H1 (cell line): ENCODE data around the gene ITPR1. TPM values are rescaled to one million over a fixed set of nuclear protein-coding genes. Genes with fewer than 3 reads are reported as not detected.

ENCODE experiments used
- CTCF ChIA-PET: fragments of 300-600 bp; sonication (Branson Sonifier 250); formaldehyde crosslinking; loops from one replicate; lab custom pipeline; 2021; ENCODE audit not compliant: partially characterized antibody; lab: Charles Lee
- POLR2A ChIA-PET: fragments of 300-600 bp; sonication (Branson Sonifier 250); formaldehyde crosslinking; loops from one replicate; lab custom pipeline; 2021; ENCODE audit warnings: inconsistent platforms; ENCODE audit not compliant: partially characterized antibody; lab: Charles Lee
- DNase-seq, 2 experiments: peaks; one replicate each; pipeline versions ENCODE4 v3.0.0 to v3.0.0-alpha.2; 2010 to 2022; ENCODE audit warnings: low spot score in 2 of 2, low read depth in 1 of 2, mixed read lengths in 1 of 2
- FAIRE-seq: peaks from 2 replicates; lab custom pipeline; 2011; peaks lifted over from hg19 to GRCh38; lab: Jason Lieb, UNC
- H2AFZ ChIP-seq: 2 replicates; pipeline ENCODE4 v1.8.1; 2012; ENCODE audit warnings: low read length, inconsistent platforms
- H2AK5ac ChIP-seq: 2 replicates; pipeline ENCODE4 v1.6.1; 2013; ENCODE audit warnings: low read depth, low read length
- H2BK120ac ChIP-seq: replicated peaks from 2 replicates; pipeline ENCODE3; 2013; ENCODE audit warnings: low read depth, low read length, inconsistent platforms
- H2BK12ac ChIP-seq: 2 replicates; pipeline ENCODE4 v1.6.1; 2013; ENCODE audit warnings: low read depth, low read length
- H2BK15ac ChIP-seq: 2 replicates; pipeline ENCODE4 v1.6.1; 2013; ENCODE audit warnings: low read length
- H2BK20ac ChIP-seq: 2 replicates; pipeline ENCODE4 v1.6.1; 2013; ENCODE audit warnings: low read length
- H2BK5ac ChIP-seq: 2 replicates; pipeline ENCODE4 v1.6.1; 2013; ENCODE audit warnings: low read depth, low read length
- H3K14ac ChIP-seq: 2 replicates; pipeline ENCODE4 v1.6.1; 2013; ENCODE audit warnings: inconsistent platforms; ENCODE audit not compliant: insufficient read length
- H3K18ac ChIP-seq: 2 replicates; pipeline ENCODE4 v1.6.1; 2013; ENCODE audit warnings: low read length; ENCODE audit errors: extremely low read depth
- H3K23ac ChIP-seq: 2 replicates; pipeline ENCODE4 v1.6.1; 2013; ENCODE audit warnings: inconsistent platforms; ENCODE audit not compliant: insufficient read length
- H3K23me2 ChIP-seq: 2 replicates; pipeline ENCODE4 v1.6.1; 2013; ENCODE audit warnings: low read depth, low read length
- H3K27ac ChIP-seq: 2 replicates; pipeline ENCODE4 v1.6.1; 2011; ENCODE audit warnings: low read depth, low read length, inconsistent platforms
- H3K27me3 ChIP-seq, 4 experiments: replicated peaks in 1 of 4; 1 replicate in 1 of 4; 2 replicates in 3 of 4; pipeline versions ENCODE4 v1.6.1 to v1.8.1; 2011 to 2013; ENCODE audit warnings: low read length in 3 of 4, mild to moderate bottlenecking in 3 of 4, inconsistent platforms in 2 of 4, mixed read lengths in 2 of 4, moderate library complexity in 1 of 4; ENCODE audit not compliant: control insufficient read depth in 3 of 4, insufficient read depth in 3 of 4; ENCODE audit errors: extremely low read depth in 1 of 4
- H3K36me3 ChIP-seq, 4 experiments: 2 replicates each; pipeline versions ENCODE4 v1.6.1 to v1.8.1; 2011 to 2013; ENCODE audit warnings: mild to moderate bottlenecking in 4 of 4, low read length in 3 of 4, moderate library complexity in 2 of 4, control low read depth in 1 of 4, inconsistent platforms in 1 of 4; ENCODE audit not compliant: insufficient read depth in 4 of 4, control insufficient read depth in 2 of 4
- H3K4ac ChIP-seq: replicated peaks from 2 replicates; pipeline ENCODE3; 2013; ENCODE audit warnings: low read length, low read depth, mixed read lengths, inconsistent platforms; ENCODE audit not compliant: insufficient read length
- H3K4me1 ChIP-seq, 4 experiments: replicated peaks in 1 of 4; 1 replicate in 1 of 4; 2 replicates in 3 of 4; pipeline versions ENCODE4 v1.6.1 to v1.8.1; 2011 to 2013; ENCODE audit warnings: low read length in 3 of 4, inconsistent platforms in 2 of 4, mixed read lengths in 1 of 4; ENCODE audit not compliant: insufficient read depth in 4 of 4, control insufficient read depth in 3 of 4
- H3K4me2 ChIP-seq, 2 experiments: 2 replicates each; pipeline versions ENCODE4 v1.6.1 to v1.8.1; 2011 to 2013; ENCODE audit warnings: low read depth in 2 of 2, low read length in 2 of 2, control low read depth in 1 of 2, inconsistent platforms in 1 of 2, mild to moderate bottlenecking in 1 of 2; ENCODE audit not compliant: insufficient read depth in 1 of 2
- H3K4me3 ChIP-seq, 4 experiments: fragments of 200-600, 300-600 bp in 1 of 4; sonication (generic), shearing (Covaris generic), sonication (Bioruptor Twin) in 1 of 4; 2 replicates each; pipeline versions ENCODE4 v1.5.1 to v1.8.1; 2011 to 2016; ENCODE audit warnings: low read length in 4 of 4, low read depth in 3 of 4, control low read depth in 2 of 4, inconsistent platforms in 2 of 4, mild to moderate bottlenecking in 2 of 4, mixed read lengths in 1 of 4, moderate library complexity in 1 of 4; ENCODE audit not compliant: insufficient read depth in 2 of 4; ENCODE audit errors: extremely low read depth in 1 of 4
- H3K56ac ChIP-seq: replicated peaks from 2 replicates; pipeline ENCODE3; 2013; ENCODE audit warnings: low read depth, mild to moderate bottlenecking, mixed read lengths, low read length, inconsistent platforms; ENCODE audit not compliant: insufficient read length
- H3K79me1 ChIP-seq: 2 replicates; pipeline ENCODE4 v1.6.1; 2013; ENCODE audit warnings: low read depth, low read length, control low read depth
- H3K79me2 ChIP-seq, 2 experiments: 2 replicates each; pipeline versions ENCODE4 v1.6.1 to v1.8.1; 2012 to 2013; ENCODE audit warnings: low read length in 2 of 2, mild to moderate bottlenecking in 2 of 2, inconsistent platforms in 1 of 2; ENCODE audit not compliant: insufficient read depth in 2 of 2, control insufficient read depth in 1 of 2
- H3K9ac ChIP-seq, 4 experiments: replicated peaks in 1 of 4; 1 replicate in 1 of 4; 2 replicates in 3 of 4; pipeline versions ENCODE4 v1.6.1 to v1.8.1; 2011 to 2013; ENCODE audit warnings: low read depth in 3 of 4, low read length in 3 of 4, control low read depth in 2 of 4, mild to moderate bottlenecking in 2 of 4, moderate library complexity in 2 of 4, inconsistent platforms in 1 of 4; ENCODE audit errors: extremely low read depth in 1 of 4
- H3K9me3 ChIP-seq, 2 experiments: 2 replicates each; pipeline versions ENCODE4 v1.6.1 to v1.8.1; 2012 to 2013; ENCODE audit warnings: mild to moderate bottlenecking in 2 of 2, moderate library complexity in 2 of 2, control low read depth in 1 of 2, inconsistent platforms in 1 of 2, low read depth in 1 of 2, low read length in 1 of 2, mixed read lengths in 1 of 2; ENCODE audit not compliant: insufficient read depth in 2 of 2
- H4K20me1 ChIP-seq, 2 experiments: replicated peaks in 1 of 2; 2 replicates each; pipeline versions ENCODE3 to v1.8.1; 2011 to 2013; ENCODE audit warnings: inconsistent platforms in 2 of 2, low read length in 2 of 2, mild to moderate bottlenecking in 1 of 2; ENCODE audit not compliant: insufficient read depth in 2 of 2, control insufficient read depth in 1 of 2
- H4K5ac ChIP-seq: 2 replicates; pipeline ENCODE4 v1.6.1; 2013; ENCODE audit warnings: low read length, low read depth, mixed read lengths, inconsistent platforms; ENCODE audit not compliant: insufficient read length
- H4K8ac ChIP-seq: 2 replicates; pipeline ENCODE4 v1.8.0; 2013; ENCODE audit warnings: mild to moderate bottlenecking, moderate library complexity, low read length, inconsistent platforms; ENCODE audit not compliant: insufficient read depth; ENCODE audit errors: extremely low read depth
- H4K91ac ChIP-seq: replicated peaks from 2 replicates; pipeline ENCODE3; 2013; ENCODE audit warnings: low read length, mixed read lengths, inconsistent platforms; ENCODE audit not compliant: insufficient read length
- ASH2L ChIP-seq: fragments of 200-600, 300-600 bp; sonication (generic); IDR thresholded peaks from one replicate; pipeline ENCODE4 v1.7.1; 2017; ENCODE audit warnings: low read length
- BRCA1 ChIP-seq: IDR thresholded peaks from 2 replicates; pipeline ENCODE4 v1.6.1; 2012; ENCODE audit warnings: low read depth, low read length, improper control_type of control experiment
- CREB1 ChIP-seq: IDR thresholded peaks from 2 replicates; pipeline ENCODE4 v1.6.1; 2012; ENCODE audit warnings: inconsistent platforms
- HDAC2 ChIP-seq, 2 experiments: fragments of 300-600 bp in 1 of 2; sonication (generic) in 1 of 2; IDR thresholded peaks; 2 replicates each; pipeline ENCODE4 v1.6.1; 2011 to 2012; ENCODE audit warnings: low read depth in 2 of 2, low read length in 2 of 2, mild to moderate bottlenecking in 2 of 2, moderate library complexity in 2 of 2, borderline replicate concordance in 1 of 2, inconsistent platforms in 1 of 2
- JUN ChIP-seq: IDR thresholded peaks from 2 replicates; pipeline ENCODE4 v1.6.1; 2011; ENCODE audit warnings: low read depth, mild to moderate bottlenecking, improper control_type of control experiment, low read length
- KDM5A ChIP-seq: fragments of 200-600 bp; IDR thresholded peaks from 2 replicates; pipeline ENCODE4 v1.7.1; 2012; ENCODE audit warnings: mild to moderate bottlenecking, low read length, inconsistent platforms, mixed read lengths
- POLR2A ChIP-seq, 2 experiments: IDR thresholded peaks; 1 replicate in 1 of 2; 2 replicates in 1 of 2; pipeline ENCODE4 v1.6.1; 2011; ENCODE audit warnings: low read depth in 2 of 2, low read length in 2 of 2, mild to moderate bottlenecking in 2 of 2; ENCODE audit errors: control extremely low read depth in 1 of 2
- RAD21 ChIP-seq, 2 experiments: IDR thresholded peaks in 1 of 2; conservative IDR thresholded peaks in 1 of 2; 2 replicates each; pipeline ENCODE4 v1.6.1; 2011; ENCODE audit warnings: low read depth in 2 of 2, low read length in 2 of 2, improper control_type of control experiment in 1 of 2, inconsistent platforms in 1 of 2, mild to moderate bottlenecking in 1 of 2, moderate library complexity in 1 of 2
- RBBP5 ChIP-seq: IDR thresholded peaks from 2 replicates; pipeline ENCODE4 v1.7.1; 2012; ENCODE audit warnings: low read depth, mild to moderate bottlenecking, inconsistent platforms, low read length, moderate library complexity, borderline replicate concordance
- SAP30 ChIP-seq: fragments of 300-600 bp; sonication (generic); IDR thresholded peaks from 2 replicates; pipeline ENCODE4 v1.7.1; 2012; ENCODE audit warnings: low read length, moderate library complexity, mild to moderate bottlenecking, inconsistent platforms; ENCODE audit not compliant: insufficient read depth, insufficient replicate concordance
- SIX5 ChIP-seq: IDR thresholded peaks from 2 replicates; pipeline ENCODE4 v1.6.1; 2011; ENCODE audit warnings: mild to moderate bottlenecking, low read depth, low read length
- SRF ChIP-seq: IDR thresholded peaks from 2 replicates; pipeline ENCODE4 v1.6.1; 2011; ENCODE audit warnings: mild to moderate bottlenecking, low read depth, low read length, moderate library complexity
- TBP ChIP-seq: IDR thresholded peaks from 2 replicates; pipeline ENCODE4 v1.6.1; 2011; ENCODE audit warnings: low read depth, low read length, improper control_type of control experiment
- USF2 ChIP-seq: IDR thresholded peaks from 2 replicates; pipeline ENCODE4 v1.6.1; 2011; ENCODE audit warnings: low read length, improper control_type of control experiment
- WGBS, 2 experiments: shearing (Covaris generic) in 1 of 2; methylation state at CpG; one replicate each; pipeline versions ENCODE4 v1.1.6 to v1.1.7; 2013 to 2015; ENCODE audit warnings: low lambda C conversion rate in 2 of 2, mixed read lengths in 2 of 2, inconsistent platforms in 1 of 2, low coverage in 1 of 2, missing lambda C conversion rate in 1 of 2; ENCODE audit not compliant: insufficient replicate concordance in 2 of 2, insufficient coverage in 1 of 2, insufficient read length in 1 of 2; ENCODE audit errors: extremely low coverage in 1 of 2, missing lambda C conversion rate in 1 of 2; 5-methylcytosine and 5-hydroxymethylcytosine counted together
- polyA plus RNA-seq, 7 experiments: library from polyadenylated mRNA; depleted of rRNA in 3 of 7; stranded (reverse) in 5 of 7; unstranded in 2 of 7; fragments of >200 nt in 5 of 7; fragments of 200-250 nt in 2 of 7; gene quantifications; 1 replicate in 5 of 7; 2 replicates in 1 of 7; 4 replicates in 1 of 7; pipeline versions ENCODE4 v1.2.1 to v1.2.3, GENCODE V29; 2011 to 2013; ENCODE audit warnings: missing spikeins in 2 of 7, mixed read lengths in 2 of 7
- total RNA-seq: library from RNA; stranded (reverse); fragmentation: NEBNext Ultra II Directional; extraction: Animal tissue kit (Norgen Biotek cat#: 25700); gene quantifications from 2 replicates; pipeline ENCODE4 v1.2.1, GENCODE V29; 2021

ITPR1 gene
- total and polyA plus RNA-seq, 2 of the 8 experiments (the other 6 are each of a cell fraction or from before 2014, with no cell fraction given), result 2.5 to 16.3 TPM

- Histone ChIP-seq H3K79me1 (no peaks in the 10 kb centered on the region; the same call in 1 of the 2 replicates), H4K5ac (no peak overlapping the region), H2BK12ac (no peak overlapping the region), H3K4me1 (no peaks in the 10 kb centered on the region), H2AK5ac (no peak overlapping the region), H2BK20ac (no peak overlapping the region), H2BK5ac (no peak overlapping the region), H2BK120ac (no peak overlapping the region), H3K56ac (no peak overlapping the region), H3K23me2 (no peaks in the 10 kb centered on the region; the same call in 1 of the 2 replicates), H2BK15ac (no peak overlapping the region), H4K20me1 (no peaks in the 10 kb centered on the region), H3K4me2 (no peak overlapping the region), H3K27me3 (no peaks in the 10 kb centered on the region), H4K91ac (no peak overlapping the region), H3K36me3 (no peaks in the 10 kb centered on the region), H3K9me3 (no peaks in the 10 kb centered on the region), H3K4me3 (no peak overlapping the region), H3K23ac (no peak overlapping the region), H3K27ac (no peak overlapping the region), H2AFZ (no peak overlapping the region), H3K14ac (no peak overlapping the region), H3K79me2 (no peaks in the 10 kb centered on the region), H4K8ac (no peak overlapping the region), H3K9ac (no peak overlapping the region), H3K4ac (no peak overlapping the region), H3K18ac (no peak overlapping the region)
- ChIA-PET CTCF (interaction anchor here (1.1 to 1.7 kb wide), 2 partner anchors 15 to 19 kb away, joined by 3 to 13 read pairs; no protein-coding TSS in a partner anchor), POLR2A (interaction anchor here (1.3 kb wide), 1 partner anchor 121 kb away, joined by 5 read pairs; the partner anchor contains the start of gene ITPR1)
- 86% methylated on average over 5 of the region's 5 CpGs; no CpG with 5 or more reads in 1 of the 2 experiments for WGBS, 2 experiments
- no peak for FAIRE-seq
- DNase-seq, result no peak
- no peak for TF ChIP-seq SIX5
- no peak for TF ChIP-seq ASH2L
- no peak for TF ChIP-seq KDM5A
- TF ChIP-seq BRCA1, result no peak
- no peak for TF ChIP-seq SRF
- no peak for TF ChIP-seq RAD21 (IDR thresholded peaks at IDR 0.05 in 1 of 2, conservative IDR thresholded peaks at IDR 0.05 in 1 of 2; ENCODE audit: low read depth in 2 of 2, low read length in 2 of 2)
- no peak for TF ChIP-seq JUN
- TF ChIP-seq SAP30, result no peak
- no peak for TF ChIP-seq RBBP5
- no peak for TF ChIP-seq TBP
- TF ChIP-seq USF2, result no peak
- TF ChIP-seq POLR2A (IDR thresholded peaks at IDR 0.05; ENCODE audit: control extremely low read depth in 1 of 2, low read depth in 2 of 2, low read length in 2 of 2), result no peak
- TF ChIP-seq HDAC2 (IDR thresholded peaks at IDR 0.05; ENCODE audit: borderline replicate concordance in 1 of 2, low read depth in 2 of 2, low read length in 2 of 2), result no peak
- TF ChIP-seq CREB1, result no peak
These were observed 120.9 kb downstream of the ITPR1 start for GRCh38 chr3:4614070-4614469.
